ENCODE results near the gene RAB31. TPM values are rescaled to one million over a fixed set of nuclear protein-coding genes. Genes with fewer than 3 reads are reported as not detected.

Gene RAB31
- polyA plus RNA-seq, 2 of the 4 experiments (the other 2 are of a cell fraction): 16.9 to 46.3 TPM

DNA sequence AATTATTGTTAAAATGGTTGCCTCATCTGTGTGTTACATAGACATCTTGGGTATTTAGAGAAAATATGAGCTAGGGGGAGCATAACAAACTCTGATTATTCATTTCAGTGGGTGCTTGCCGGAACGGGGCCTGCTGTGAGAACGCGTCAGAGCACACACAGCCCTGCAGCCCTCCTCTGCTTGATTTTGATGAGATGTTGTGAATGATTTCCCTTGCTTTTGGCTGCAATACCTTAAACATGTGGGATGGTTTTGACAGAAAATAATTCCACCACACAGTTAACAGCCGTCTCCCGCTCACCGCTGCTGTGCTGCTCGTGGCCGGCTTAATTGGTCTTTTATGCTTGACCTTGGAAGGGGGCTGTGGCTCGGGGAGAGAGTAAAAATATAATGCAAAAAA is 127.7 kb downstream of the RAB31 start:
- FAIRE-seq (no peak), ATAC-seq (no peak), DNase-seq (ENCODE audit: low read depth in 1 of 2, low spot score in 1 of 2) (no peak)
- Histone ChIP-seq H3K4me2 (no peak overlapping the region), H3K4me1 (no peaks in the 10 kb centered on the region), H3K9me3 (no peaks in the 10 kb centered on the region), H3K4me3 (no peak overlapping the region), H3K27ac (0 out of 6 replicates have a peak overlapping the region, but pooled peaks of 1 of the 2 experiments have one; percentile 33)
- WGBS (ENCODE audit: missing lambda C conversion rate): 94% methylated on average over 10 of the region's 10 CpGs
- POLR2A ChIA-PET: no interaction called here
- CTCF ChIA-PET: no interaction called here
- TF ChIP-seq ZC3H11A (IDR thresholded peaks at IDR 0.05) (no peak), CHD2 (IDR thresholded peaks at IDR 0.05; ENCODE audit: low read length, partially characterized antibody) (no peak), HES2 (IDR thresholded peaks at IDR 0.05) (no peak), RAD21 (conservative IDR thresholded peaks at IDR 0.05 in 1 of 2, IDR thresholded peaks at IDR 0.05 in 1 of 2) (no peak), CHD4 (IDR thresholded peaks at IDR 0.05; ENCODE audit: borderline replicate concordance) (no peak), EP300 (IDR thresholded peaks at IDR 0.05) (no peak), EHMT2 (IDR thresholded peaks at IDR 0.05; ENCODE audit: low read depth) (no peak), TFCP2L1 (CRISPR knock-in tag; IDR thresholded peaks at IDR 0.05) (no peak), POLR2AphosphoS2 (conservative IDR thresholded peaks at IDR 0.05; ENCODE audit: low read length) (no peak)
- TF ChIP-seq, protein P1, sequence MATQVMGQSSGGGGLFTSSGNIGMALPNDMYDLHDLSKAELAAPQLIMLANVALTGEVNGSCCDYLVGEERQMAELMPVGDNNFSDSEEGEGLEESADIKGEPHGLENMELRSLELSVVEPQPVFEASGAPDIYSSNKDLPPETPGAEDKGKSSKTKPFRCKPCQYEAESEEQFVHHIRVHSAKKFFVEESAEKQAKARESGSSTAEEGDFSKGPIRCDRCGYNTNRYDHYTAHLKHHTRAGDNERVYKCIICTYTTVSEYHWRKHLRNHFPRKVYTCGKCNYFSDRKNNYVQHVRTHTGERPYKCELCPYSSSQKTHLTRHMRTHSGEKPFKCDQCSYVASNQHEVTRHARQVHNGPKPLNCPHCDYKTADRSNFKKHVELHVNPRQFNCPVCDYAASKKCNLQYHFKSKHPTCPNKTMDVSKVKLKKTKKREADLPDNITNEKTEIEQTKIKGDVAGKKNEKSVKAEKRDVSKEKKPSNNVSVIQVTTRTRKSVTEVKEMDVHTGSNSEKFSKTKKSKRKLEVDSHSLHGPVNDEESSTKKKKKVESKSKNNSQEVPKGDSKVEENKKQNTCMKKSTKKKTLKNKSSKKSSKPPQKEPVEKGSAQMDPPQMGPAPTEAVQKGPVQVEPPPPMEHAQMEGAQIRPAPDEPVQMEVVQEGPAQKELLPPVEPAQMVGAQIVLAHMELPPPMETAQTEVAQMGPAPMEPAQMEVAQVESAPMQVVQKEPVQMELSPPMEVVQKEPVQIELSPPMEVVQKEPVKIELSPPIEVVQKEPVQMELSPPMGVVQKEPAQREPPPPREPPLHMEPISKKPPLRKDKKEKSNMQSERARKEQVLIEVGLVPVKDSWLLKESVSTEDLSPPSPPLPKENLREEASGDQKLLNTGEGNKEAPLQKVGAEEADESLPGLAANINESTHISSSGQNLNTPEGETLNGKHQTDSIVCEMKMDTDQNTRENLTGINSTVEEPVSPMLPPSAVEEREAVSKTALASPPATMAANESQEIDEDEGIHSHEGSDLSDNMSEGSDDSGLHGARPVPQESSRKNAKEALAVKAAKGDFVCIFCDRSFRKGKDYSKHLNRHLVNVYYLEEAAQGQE (IDR thresholded peaks at IDR 0.05): no peak

- ATAC-seq (peak in 1 of 2 experiments; percentile 57; a peak in 3 of 6 replicates), DNase-seq (ENCODE audit: low read depth in 1 of 2, low spot score in 1 of 2) (peak in 1 of 2 experiments; percentile 33), FAIRE-seq (no peak)
- peak overlapping the region in 1 of 2 experiments; percentile 60; a peak in 3 of 6 replicates for H3K27ac ChIP-seq
- 79% methylated on average over 10 of the region's 10 CpGs for WGBS (ENCODE audit: missing lambda C conversion rate)
- ChIA-PET POLR2A (no interaction called here), CTCF (interaction anchor here (1.1 kb wide), 1 partner anchor 19 kb away, joined by 3 read pairs; no protein-coding TSS in a partner anchor)
- no peak overlapping the region for H3K4me3 ChIP-seq
- H3K4me2 ChIP-seq: no peak overlapping the region
- no peaks in the 10 kb centered on the region for H3K4me1 ChIP-seq
- H3K9me3 ChIP-seq: no peaks in the 10 kb centered on the region
- TF ChIP-seq KDM5A (IDR thresholded peaks at IDR 0.05): no peak
- no peak for TF ChIP-seq HEYL (CRISPR knock-in tag; IDR thresholded peaks at IDR 0.05)
- TF ChIP-seq, protein P1 (IDR thresholded peaks at IDR 0.05): no peak
- TF ChIP-seq TP53 (CRISPR knock-in tag; IDR thresholded peaks at IDR 0.05): no peak
Measured at GRCh38 chr18:9838144-9838877, 130.2 kb downstream of the RAB31 start.

Measured in A549 (cell line).